ENCODE results near the gene PTPRF. TPM values are rescaled to one million over a fixed set of nuclear protein-coding genes. Genes with fewer than 3 reads are reported as not detected.

The PTPRF gene
- total and polyA plus RNA-seq, 11 donors: 0.91 to 74.1 (median 5.8) TPM

- no peak for ATAC-seq
- Histone ChIP-seq H3K4me3 (no peak overlapping the region), H3K9me3 (peaks cover 0 to 4% (median 0%) of the 10 kb centered on the region in 12 donors), H3K27me3 (no peaks in the 10 kb centered on the region), H3K36me3 (no peaks in the 10 kb centered on the region), H3K4me1 (no peaks in the 10 kb centered on the region), H3K27ac (no peak overlapping the region)
- intact Hi-C loops (cut with DNase I): no loop called here
- TF ChIP-seq CTCF (IDR thresholded peaks at IDR 0.05): no peak
- no peak for TF ChIP-seq POLR2A (IDR thresholded peaks at IDR 0.05)
- 80 to 87% (median 84%) methylated on average over 11 to 12 of the region's 12 CpGs for WGBS, 4 donors
- no peak for DNase-seq
Observed at GRCh38 chr1:43509740-43510375, 20.8 kb upstream of the PTPRF start.

- H3K4me1 ChIP-seq: no peaks in the 10 kb centered on the region
- TF ChIP-seq CTCF (IDR thresholded peaks at IDR 0.05): no peak
- no peak for TF ChIP-seq POLR2A (IDR thresholded peaks at IDR 0.05)
- WGBS, 4 donors: 87 to 94% (median 90%) methylated on average over 5 of the region's 5 CpGs
- no peaks in the 10 kb centered on the region for H3K36me3 ChIP-seq
- peaks cover 0 to 4% (median 0%) of the 10 kb centered on the region in 12 donors for H3K9me3 ChIP-seq
- ATAC-seq (no peak), DNase-seq (no peak)
- H3K27ac ChIP-seq: no peak overlapping the region
- H3K27me3 ChIP-seq: no peaks in the 10 kb centered on the region
- no peak overlapping the region for H3K4me3 ChIP-seq
- intact Hi-C loops (cut with DNase I): no loop called here
Observed at GRCh38 chr1:43510621-43511020, 20.1 kb upstream of the PTPRF start.

GRCh38 chr1:43511394-43511793 lies 19.3 kb upstream of the PTPRF start:
- TF ChIP-seq POLR2A (IDR thresholded peaks at IDR 0.05) (no peak), CTCF (IDR thresholded peaks at IDR 0.05) (no peak)
- Histone ChIP-seq H3K27ac (no peak overlapping the region), H3K4me1 (no peaks in the 10 kb centered on the region), H3K4me3 (no peak overlapping the region), H3K27me3 (no peaks in the 10 kb centered on the region), H3K36me3 (no peaks in the 10 kb centered on the region), H3K9me3 (peaks cover 0 to 4% (median 0%) of the 10 kb centered on the region in 12 donors)
- intact Hi-C loops (cut with DNase I): no loop called here
- WGBS, 4 donors: 56 to 83% (median 70%) methylated on average over 1 of the region's 1 CpG
- no peak for ATAC-seq
- DNase-seq: no peak

- intact Hi-C loops (cut with DNase I): loop anchor here in 1 of 10 donors (2.0 kb wide), 1 partner anchor 49 kb away; no protein-coding TSS in a partner anchor
- Histone ChIP-seq H3K9me3 (peaks cover 0 to 4% (median 0%) of the 10 kb centered on the region in 12 donors), H3K27me3 (no peaks in the 10 kb centered on the region), H3K4me1 (no peaks in the 10 kb centered on the region), H3K4me3 (no peak overlapping the region), H3K36me3 (no peaks in the 10 kb centered on the region), H3K27ac (no peak overlapping the region)
- no peak for ATAC-seq
- no peak for TF ChIP-seq CTCF (IDR thresholded peaks at IDR 0.05)
- 85 to 92% (median 88%) methylated on average over 2 of the region's 2 CpGs for WGBS, 4 donors
- DNase-seq: no peak
Observed at GRCh38 chr1:43512133-43512532, 18.6 kb upstream of the PTPRF start.
